ENCODE data around the gene POLR1E. TPM values are rescaled to one million over a fixed set of nuclear protein-coding genes. Genes with fewer than 3 reads are reported as not detected.

POLR1E gene
- total RNA-seq, 2 experiments from 2014 or later = 56.7 to 58.0 TPM

DNA sequence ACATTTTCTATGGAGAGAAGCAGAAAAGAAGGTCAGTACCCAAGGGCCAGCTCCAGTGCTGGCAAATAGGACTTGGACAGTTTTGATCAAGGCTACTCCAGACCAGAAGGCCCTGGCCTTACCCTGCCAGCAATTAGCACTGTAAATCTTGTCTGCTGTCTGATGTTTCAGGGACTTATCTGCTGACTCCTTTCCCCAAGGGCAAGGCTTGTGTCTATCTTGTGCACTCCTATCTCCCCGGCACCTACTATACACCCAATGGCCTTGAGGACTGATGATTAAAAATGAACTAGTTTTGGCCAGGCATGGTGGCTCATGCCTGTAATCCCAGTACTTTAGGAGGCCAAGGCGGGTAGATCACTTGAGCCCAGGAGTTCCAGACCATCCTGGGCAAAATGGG is 37.2 kb downstream of the POLR1E start:
- Mint-ChIP-seq H3K27me3 (no peaks in the 10 kb centered on the region), H3K4me3 (no peak overlapping the region), H3K9me3 (no peaks in the 10 kb centered on the region), H3K4me1 (ENCODE audit: low read depth) (peaks cover 6% of the 10 kb centered on the region), H3K27ac (no peak overlapping the region), H3K36me3 (peaks cover 12% of the 10 kb centered on the region)
- ChIA-PET CTCF (no interaction called here), POLR2A (no interaction called here)
- intact Hi-C loops (cut with micrococcal nuclease) = no loop called here
- DNase-seq = no peak

DNA sequence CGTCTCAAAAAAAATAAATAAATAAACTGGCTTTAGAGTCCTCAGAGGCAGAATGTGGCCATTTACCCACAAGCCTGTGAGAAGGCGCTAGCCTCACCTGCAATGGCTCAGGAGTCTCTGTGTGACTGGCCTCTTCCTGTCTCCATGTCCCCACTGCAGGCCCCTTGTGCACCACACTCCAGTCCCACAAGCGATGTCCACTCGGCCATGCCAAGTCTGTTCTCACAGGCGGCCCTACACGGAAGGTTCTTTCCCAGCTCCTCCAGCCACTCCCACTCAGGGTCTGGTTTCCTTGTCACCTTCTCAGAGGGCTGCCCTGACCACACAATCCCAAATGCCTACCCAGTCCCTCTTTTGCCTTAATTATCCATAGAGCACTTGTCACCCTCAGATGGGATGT is 38.2 kb downstream of the POLR1E start:
- no peaks in the 10 kb centered on the region for H3K27me3 Mint-ChIP-seq
- POLR2A ChIA-PET = no interaction called here
- H3K27ac Mint-ChIP-seq = no peak overlapping the region
- CTCF ChIA-PET = no interaction called here
- no peak for DNase-seq
- intact Hi-C loops (cut with micrococcal nuclease) = no loop called here
- peaks cover 15% of the 10 kb centered on the region for H3K4me1 Mint-ChIP-seq (ENCODE audit: low read depth)
- peaks cover 12% of the 10 kb centered on the region for H3K36me3 Mint-ChIP-seq
- H3K9me3 Mint-ChIP-seq = no peaks in the 10 kb centered on the region
- no peak overlapping the region for H3K4me3 Mint-ChIP-seq

DNA sequence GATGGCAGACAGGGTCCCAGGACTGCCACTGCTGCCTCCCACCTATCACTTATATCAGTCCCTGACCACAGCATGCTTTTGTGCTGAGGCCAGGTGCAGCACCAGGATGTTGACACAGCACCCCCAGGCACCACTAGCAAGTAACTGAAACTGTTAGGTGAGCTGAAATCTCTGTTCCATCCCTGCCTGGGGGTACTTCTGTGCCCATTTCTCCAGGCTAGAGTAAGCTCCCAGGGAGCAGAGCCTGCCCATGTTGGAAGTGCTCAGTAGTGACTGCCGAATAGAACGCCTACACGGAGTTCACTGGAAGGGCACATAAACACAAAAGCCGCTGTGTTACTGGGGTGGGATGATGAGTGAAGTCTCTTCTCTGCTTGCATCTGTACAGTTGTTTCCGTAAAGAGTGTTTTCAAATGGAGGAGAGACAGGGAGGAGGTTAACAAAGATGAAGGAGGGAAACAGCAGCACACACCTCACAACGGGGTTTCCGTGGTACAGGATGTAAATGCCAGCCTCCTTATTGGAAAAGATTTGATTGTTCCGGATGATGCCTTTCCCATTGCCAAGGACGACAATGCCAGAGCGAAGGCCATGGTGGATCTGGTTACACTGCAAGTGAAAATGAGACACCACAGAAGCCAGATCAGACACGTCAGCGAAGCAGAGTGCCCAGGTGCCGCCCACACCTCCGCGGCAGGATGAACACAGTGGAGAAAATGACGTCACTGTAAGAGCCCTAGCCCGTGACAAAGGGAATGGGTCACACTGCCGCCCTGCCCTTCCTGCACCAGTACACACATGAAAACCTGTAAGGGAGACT is 43.1 kb downstream of the POLR1E start:
- DNase-seq = peak; percentile 93
- ChIA-PET CTCF (no interaction called here), POLR2A (interaction anchor here (0.7 to 1.6 kb wide), 2 partner anchors 48 to 64 kb away, joined by 3 read pairs; partner anchors contain the start of genes FBXO10 and ZBTB5)
- Mint-ChIP-seq H3K36me3 (peaks cover 5% of the 10 kb centered on the region), H3K4me1 (ENCODE audit: low read depth) (peaks cover 42% of the 10 kb centered on the region), H3K27me3 (no peaks in the 10 kb centered on the region), H3K9me3 (no peaks in the 10 kb centered on the region), H3K27ac (peak overlapping the region; percentile 94), H3K4me3 (peak overlapping the region; percentile 71)
- intact Hi-C loops (cut with micrococcal nuclease) = loop anchor here (1.0 to 5.0 kb wide), 5 partner anchors 44 to 120 kb away; partner anchors contain the start of genes FBXO10, POLR1E, TOMM5 and ZBTB5

DNA sequence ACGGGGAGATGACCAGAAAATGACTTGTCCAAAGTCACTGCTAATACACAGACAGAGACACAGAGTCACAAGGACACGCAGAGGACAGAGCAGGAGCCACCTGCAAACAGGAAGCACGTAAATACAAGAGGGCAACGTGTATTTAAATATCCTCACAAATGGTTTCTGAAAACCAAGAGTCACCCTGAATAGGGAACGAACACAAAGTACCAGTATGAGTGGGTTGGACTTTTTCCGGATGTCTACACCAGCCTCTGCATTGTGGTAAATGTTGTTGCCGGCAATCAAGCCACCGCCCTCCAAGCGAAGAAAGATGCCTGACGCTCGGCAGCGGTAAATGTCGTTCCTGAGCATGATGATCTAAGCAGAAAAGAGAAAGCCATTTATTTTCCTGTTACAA is 46.0 kb downstream of the POLR1E start:
- intact Hi-C loops (cut with micrococcal nuclease) = no loop called here
- peak; percentile 70 for DNase-seq
- CTCF ChIA-PET = no interaction called here
- Mint-ChIP-seq H3K9me3 (no peaks in the 10 kb centered on the region), H3K4me1 (ENCODE audit: low read depth) (peaks cover 42% of the 10 kb centered on the region), H3K4me3 (peak overlapping the region; percentile 57), H3K27me3 (no peaks in the 10 kb centered on the region), H3K36me3 (no peaks in the 10 kb centered on the region), H3K27ac (peak overlapping the region; percentile 90)
- POLR2A ChIA-PET = interaction anchor here (0.9 kb wide), 1 partner anchor 60 kb away, joined by 4 read pairs; the partner anchor contains the start of gene TOMM5

DNA sequence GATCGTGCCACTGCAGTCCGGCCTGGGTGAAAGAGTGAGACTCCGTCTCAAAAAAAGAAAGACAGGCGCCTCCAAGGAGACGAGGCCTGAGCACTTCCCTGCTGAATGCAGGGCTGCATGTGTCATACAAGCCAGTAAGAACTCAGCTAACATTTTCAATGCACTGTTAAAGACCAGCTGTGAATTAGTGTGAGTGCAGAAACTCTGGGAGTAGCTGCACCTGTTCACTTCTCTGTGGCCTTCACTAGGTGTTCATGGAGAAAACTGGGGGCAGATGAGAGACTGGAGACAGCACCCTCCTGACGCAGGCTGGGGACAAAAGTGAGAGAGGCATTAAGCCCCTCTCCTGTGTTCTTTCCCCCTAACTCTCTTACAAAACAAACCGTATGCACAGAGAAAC is 48.7 kb downstream of the POLR1E start:
- Mint-ChIP-seq H3K36me3 (peaks cover 4% of the 10 kb centered on the region), H3K27me3 (no peaks in the 10 kb centered on the region), H3K9me3 (no peaks in the 10 kb centered on the region), H3K27ac (no peak overlapping the region), H3K4me3 (no peak overlapping the region), H3K4me1 (ENCODE audit: low read depth) (peaks cover 22% of the 10 kb centered on the region)
- ChIA-PET POLR2A (interaction anchor here (0.8 kb wide), 1 partner anchor 58 kb away, joined by 3 read pairs; the partner anchor contains the start of gene TOMM5), CTCF (no interaction called here)
- intact Hi-C loops (cut with micrococcal nuclease) = no loop called here
- no peak for DNase-seq

DNA sequence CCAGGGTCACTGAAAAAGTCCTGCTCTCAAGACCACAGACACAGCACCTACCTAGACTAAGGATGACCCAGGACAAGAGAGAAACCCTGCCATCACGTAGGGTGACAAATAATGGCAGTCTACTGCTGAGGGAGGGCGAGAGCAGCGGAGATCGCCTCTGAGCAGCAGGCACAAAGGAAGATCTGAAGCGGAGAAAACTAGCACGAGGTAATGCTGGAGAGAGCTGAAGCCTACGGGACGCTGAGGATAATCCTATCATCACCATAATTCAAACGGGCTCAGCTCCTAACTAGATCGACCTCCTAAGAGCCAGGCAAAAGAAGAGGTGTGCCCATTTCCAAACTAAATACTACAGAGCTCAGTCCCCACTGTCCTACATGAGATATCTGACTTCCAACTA is 49.2 kb downstream of the POLR1E start:
- no peak overlapping the region for H3K27ac Mint-ChIP-seq
- H3K4me3 Mint-ChIP-seq = no peak overlapping the region
- no peak for DNase-seq
- ChIA-PET POLR2A (interaction anchor here (0.7 kb wide), 1 partner anchor 517 kb away, joined by 3 read pairs; no protein-coding TSS in a partner anchor), CTCF (no interaction called here)
- H3K27me3 Mint-ChIP-seq = no peaks in the 10 kb centered on the region
- intact Hi-C loops (cut with micrococcal nuclease) = no loop called here
- H3K9me3 Mint-ChIP-seq = no peaks in the 10 kb centered on the region
- peaks cover 4% of the 10 kb centered on the region for H3K36me3 Mint-ChIP-seq
- peaks cover 18% of the 10 kb centered on the region for H3K4me1 Mint-ChIP-seq (ENCODE audit: low read depth)

DNA sequence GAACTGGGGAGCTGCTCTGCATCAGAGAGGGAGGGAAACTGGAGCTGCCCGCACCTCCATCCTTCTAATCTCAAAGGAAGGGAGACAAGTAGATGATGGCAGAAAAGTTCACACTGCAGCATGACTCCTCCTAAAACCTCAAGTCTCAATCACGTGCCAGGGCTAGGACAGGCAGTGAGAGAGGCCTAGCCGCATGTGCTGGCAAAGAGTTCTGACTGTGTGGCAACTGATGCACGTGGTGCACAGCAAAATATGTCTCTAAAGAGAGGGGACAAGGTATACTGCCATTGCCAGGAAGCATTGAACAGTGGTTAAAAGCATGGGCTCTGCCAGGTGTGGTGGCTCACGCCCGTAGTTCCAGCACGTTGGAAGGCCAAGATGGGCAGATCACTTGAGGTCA is 52.4 kb downstream of the POLR1E start:
- H3K4me3 Mint-ChIP-seq = no peak overlapping the region
- no peak for DNase-seq
- ChIA-PET CTCF (no interaction called here), POLR2A (no interaction called here)
- peaks cover 4% of the 10 kb centered on the region for H3K36me3 Mint-ChIP-seq
- no peak overlapping the region for H3K27ac Mint-ChIP-seq
- intact Hi-C loops (cut with micrococcal nuclease) = no loop called here
- H3K27me3 Mint-ChIP-seq = no peaks in the 10 kb centered on the region
- no peaks in the 10 kb centered on the region for H3K4me1 Mint-ChIP-seq (ENCODE audit: low read depth)
- no peaks in the 10 kb centered on the region for H3K9me3 Mint-ChIP-seq

DNA sequence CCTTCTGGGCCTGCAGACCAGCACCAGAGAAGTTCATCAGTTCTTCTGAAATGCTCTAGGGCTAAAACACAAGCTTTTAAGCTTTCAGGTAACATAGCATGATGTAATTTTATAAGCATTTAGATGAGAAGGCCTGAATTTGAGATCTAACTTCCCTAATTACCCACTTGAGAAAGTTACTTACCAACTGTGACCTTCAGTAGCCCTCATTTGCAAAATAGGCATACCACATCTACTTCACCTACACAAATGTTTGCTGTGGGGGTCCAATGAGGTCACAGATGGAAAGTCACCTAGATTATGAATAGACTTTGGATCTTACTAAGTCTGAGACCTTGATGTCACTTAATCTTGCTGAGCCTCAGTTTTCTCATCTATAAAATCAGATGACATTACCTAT is 53.9 kb downstream of the POLR1E start:
- H3K4me3 Mint-ChIP-seq = no peak overlapping the region
- H3K27me3 Mint-ChIP-seq = no peaks in the 10 kb centered on the region
- intact Hi-C loops (cut with micrococcal nuclease) = no loop called here
- CTCF ChIA-PET = no interaction called here
- H3K27ac Mint-ChIP-seq = no peak overlapping the region
- POLR2A ChIA-PET = no interaction called here
- peaks cover 4% of the 10 kb centered on the region for H3K36me3 Mint-ChIP-seq
- no peak for DNase-seq
- no peaks in the 10 kb centered on the region for H3K9me3 Mint-ChIP-seq
- no peaks in the 10 kb centered on the region for H3K4me1 Mint-ChIP-seq (ENCODE audit: low read depth)

DNA sequence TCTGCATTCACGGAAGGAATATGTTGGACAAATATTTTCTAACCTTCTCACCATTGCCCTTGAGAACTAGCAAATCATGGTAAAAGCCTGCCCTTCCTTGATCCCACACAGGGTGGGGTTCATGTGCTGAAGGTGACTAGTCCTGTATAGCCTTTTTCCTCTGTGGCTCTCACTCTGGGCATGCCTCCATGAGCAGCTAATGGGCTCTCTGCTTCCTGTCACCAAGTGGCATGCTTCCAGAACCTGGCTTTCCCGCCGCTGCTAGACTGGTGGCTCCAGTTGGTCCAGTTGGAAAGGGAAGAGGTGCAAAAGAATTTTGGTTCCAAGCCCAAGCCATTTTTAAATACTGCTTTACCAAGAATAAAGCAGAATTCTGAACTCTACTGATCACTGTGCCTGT is 54.9 kb downstream of the POLR1E start:
- POLR2A ChIA-PET = no interaction called here
- peaks cover 4% of the 10 kb centered on the region for H3K36me3 Mint-ChIP-seq

DNA sequence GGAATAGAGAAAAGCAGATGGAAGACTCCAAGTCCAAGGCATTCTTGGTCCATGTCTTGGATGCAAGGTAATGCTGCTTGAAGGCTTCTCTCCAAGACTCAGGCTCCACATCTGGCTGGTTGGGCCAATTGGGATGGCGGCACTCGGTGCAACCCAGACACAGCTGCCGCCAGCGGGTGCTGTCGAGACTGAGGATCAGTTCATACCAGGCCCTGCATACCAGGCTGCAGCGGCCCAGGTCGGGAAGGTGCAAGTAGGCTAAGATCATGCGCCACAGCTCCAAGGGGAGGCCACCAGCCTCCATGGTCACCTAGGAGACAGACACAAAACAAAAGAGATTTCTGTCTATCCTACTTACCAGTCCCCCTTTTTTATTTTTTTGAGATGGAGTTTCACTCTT is 55.7 kb downstream of the POLR1E start:
- Mint-ChIP-seq H3K4me1 (ENCODE audit: low read depth) (no peaks in the 10 kb centered on the region), H3K27ac (no peak overlapping the region), H3K36me3 (peaks cover 4% of the 10 kb centered on the region), H3K9me3 (no peaks in the 10 kb centered on the region), H3K27me3 (no peaks in the 10 kb centered on the region), H3K4me3 (no peak overlapping the region)
- ChIA-PET POLR2A (no interaction called here), CTCF (no interaction called here)
- no peak for DNase-seq
- intact Hi-C loops (cut with micrococcal nuclease) = no loop called here

More for the DNA sequence above, 54.9 kb downstream of the POLR1E start:
- CTCF ChIA-PET = no interaction called here
- Mint-ChIP-seq H3K27ac (no peak overlapping the region), H3K4me1 (ENCODE audit: low read depth) (no peaks in the 10 kb centered on the region), H3K27me3 (no peaks in the 10 kb centered on the region), H3K9me3 (no peaks in the 10 kb centered on the region), H3K4me3 (no peak overlapping the region)
- DNase-seq = no peak
- intact Hi-C loops (cut with micrococcal nuclease) = no loop called here

DNA sequence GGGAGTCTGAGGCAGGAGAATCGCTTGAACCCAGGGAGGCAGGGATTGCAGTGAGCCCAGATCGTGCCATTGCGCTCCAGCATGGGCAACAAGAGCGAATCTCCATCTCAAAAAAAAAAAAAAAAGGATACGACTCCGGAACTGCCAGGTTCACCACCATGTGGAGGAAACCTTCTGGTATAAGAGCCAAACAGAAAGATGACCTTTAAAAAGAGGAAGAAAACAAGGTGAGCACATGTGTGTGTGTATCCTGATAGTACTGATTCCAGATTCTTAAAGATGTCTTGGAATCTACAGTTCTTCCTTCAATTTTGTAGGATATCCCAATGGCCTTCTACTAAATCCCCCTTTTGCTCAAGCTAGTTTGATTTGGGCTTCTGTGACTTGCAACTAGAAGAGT is 56.7 kb downstream of the POLR1E start:
- Mint-ChIP-seq H3K9me3 (no peaks in the 10 kb centered on the region), H3K4me3 (no peak overlapping the region), H3K4me1 (ENCODE audit: low read depth) (no peaks in the 10 kb centered on the region), H3K27me3 (no peaks in the 10 kb centered on the region), H3K27ac (no peak overlapping the region), H3K36me3 (no peaks in the 10 kb centered on the region)
- POLR2A ChIA-PET = no interaction called here
- intact Hi-C loops (cut with micrococcal nuclease) = no loop called here
- CTCF ChIA-PET = no interaction called here
- no peak for DNase-seq

DNA sequence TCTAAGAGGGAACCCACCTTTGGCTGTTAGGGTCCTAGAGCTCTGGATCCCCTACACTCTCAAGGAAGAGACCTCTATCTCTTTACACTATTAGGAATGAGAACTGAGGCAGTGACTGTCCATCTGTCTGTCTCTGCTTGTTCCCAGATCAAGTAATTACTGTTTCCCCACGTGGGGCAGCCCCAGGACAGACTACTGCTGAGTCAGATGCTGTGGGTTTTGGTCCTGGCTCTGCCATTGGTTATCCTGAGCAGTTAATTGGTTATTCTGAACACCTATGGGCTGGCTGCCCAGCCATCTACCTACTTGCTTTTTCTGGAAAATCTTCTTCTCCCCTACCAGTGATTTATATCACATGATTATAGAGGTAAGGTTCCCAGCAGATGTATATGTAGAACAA is 57.1 kb downstream of the POLR1E start:
- Mint-ChIP-seq H3K9me3 (no peaks in the 10 kb centered on the region), H3K4me1 (ENCODE audit: low read depth) (no peaks in the 10 kb centered on the region), H3K27me3 (no peaks in the 10 kb centered on the region), H3K36me3 (no peaks in the 10 kb centered on the region), H3K4me3 (no peak overlapping the region), H3K27ac (no peak overlapping the region)
- ChIA-PET POLR2A (no interaction called here), CTCF (no interaction called here)
- intact Hi-C loops (cut with micrococcal nuclease) = no loop called here
- no peak for DNase-seq

DNA sequence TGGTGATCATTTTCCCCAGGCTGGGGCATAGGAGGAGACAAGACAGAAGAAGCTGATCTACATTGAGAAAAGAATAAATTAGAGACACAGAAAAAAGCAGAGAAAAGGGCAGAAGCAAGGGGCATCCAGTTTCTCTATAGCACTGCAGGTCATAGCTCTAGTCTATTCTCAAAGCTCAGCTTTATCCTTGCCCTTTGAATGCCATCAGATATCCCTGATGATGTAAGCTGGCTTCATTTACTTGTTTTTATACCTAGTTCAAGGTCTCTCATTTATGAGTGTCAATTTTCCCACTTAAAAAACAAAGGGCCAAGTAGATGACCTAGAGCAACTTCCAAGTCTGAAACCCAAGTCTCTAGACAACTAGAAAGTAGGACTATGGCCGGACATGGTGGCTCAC is 57.7 kb downstream of the POLR1E start:
- no peaks in the 10 kb centered on the region for H3K4me1 Mint-ChIP-seq (ENCODE audit: low read depth)
- DNase-seq = no peak
- no peak overlapping the region for H3K4me3 Mint-ChIP-seq
- intact Hi-C loops (cut with micrococcal nuclease) = no loop called here
- no peaks in the 10 kb centered on the region for H3K9me3 Mint-ChIP-seq
- no peak overlapping the region for H3K27ac Mint-ChIP-seq
- no peaks in the 10 kb centered on the region for H3K36me3 Mint-ChIP-seq
- H3K27me3 Mint-ChIP-seq = no peaks in the 10 kb centered on the region
- POLR2A ChIA-PET = no interaction called here
- CTCF ChIA-PET = no interaction called here

Data from activated CD4-positive, alpha-beta memory T cell treated with anti-CD3 and anti-CD28 coated beads for 36 hours (primary cell).